Esophagus (tissue), 2 donors: ENCODE data around the gene POLA1. TPM values are rescaled to one million over a fixed set of nuclear protein-coding genes. Genes with fewer than 3 reads are reported as not detected.

Experiments used
- H3K27ac ChIP-seq, 2 donors: one replicate each; pipeline ENCODE4 v1.5.1; 2013; ENCODE audit warnings: low read depth in 2 of 2, mild to moderate bottlenecking in 2 of 2, inconsistent platforms in 1 of 2, low read length in 1 of 2, moderate library complexity in 1 of 2
- H3K27me3 ChIP-seq, 2 donors: one replicate each; pipeline ENCODE4 v1.6.1; 2013; ENCODE audit warnings: low read length in 2 of 2, control low read depth in 1 of 2, mild to moderate bottlenecking in 1 of 2; ENCODE audit not compliant: insufficient read depth in 2 of 2, control insufficient read depth in 1 of 2
- H3K36me3 ChIP-seq, 2 donors: one replicate each; pipeline ENCODE4 v1.6.1; 2013; ENCODE audit warnings: low read length in 1 of 2; ENCODE audit not compliant: control insufficient read depth in 2 of 2, insufficient read depth in 2 of 2
- H3K4me1 ChIP-seq, 2 donors: one replicate each; pipeline ENCODE4 v1.6.1; 2013; ENCODE audit warnings: low read length in 1 of 2; ENCODE audit not compliant: control insufficient read depth in 2 of 2, insufficient read depth in 2 of 2
- H3K4me3 ChIP-seq, 2 donors: one replicate each; pipeline ENCODE4 v1.5.1; 2013; ENCODE audit warnings: low read length in 2 of 2, mild to moderate bottlenecking in 2 of 2, low read depth in 1 of 2, moderate library complexity in 1 of 2
- H3K9me3 ChIP-seq, 2 donors: one replicate each; pipeline ENCODE4 v1.6.1; 2013; ENCODE audit warnings: mild to moderate bottlenecking in 2 of 2, low read depth in 1 of 2, low read length in 1 of 2, moderate library complexity in 1 of 2; ENCODE audit not compliant: control insufficient read depth in 2 of 2, insufficient read depth in 1 of 2
- WGBS, 2 donors: extraction: QIAGEN DNeasy Blood & Tissue Kit; methylation state at CpG; one replicate each; pipeline ENCODE4 v1.1.7; 2013; 5-methylcytosine and 5-hydroxymethylcytosine counted together
- polyA plus RNA-seq, 2 donors: library from polyadenylated mRNA; stranded (reverse); fragments of 200-250 nt; gene quantifications; one replicate each; pipeline ENCODE4 v1.2.3, GENCODE V29; 2013
- donor health status: healthy with polysubstance abuse.
- donor health status: Bipolar disorder and iron deficiency.

POLA1 gene
- polyA plus RNA-seq, 2 donors, result 2.8 to 4.5 TPM

GRCh38 chrX:25039036-25039435, 345.3 kb downstream of the POLA1 start:
- H3K4me1 ChIP-seq, result no peaks in the 10 kb centered on the region
- H3K9me3 ChIP-seq, result peaks cover 0 to 9% of the 10 kb centered on the region in 2 donors
- peaks cover 0 to 6% of the 10 kb centered on the region in 2 donors for H3K27me3 ChIP-seq
- 89 to 94% methylated on average over 10 of the region's 10 CpGs for WGBS, 2 donors
- no peak overlapping the region for H3K27ac ChIP-seq
- H3K36me3 ChIP-seq, result no peaks in the 10 kb centered on the region
- no peak overlapping the region for H3K4me3 ChIP-seq

- Histone ChIP-seq H3K36me3 (no peaks in the 10 kb centered on the region), H3K4me1 (no peaks in the 10 kb centered on the region), H3K9me3 (peaks cover 0 to 9% of the 10 kb centered on the region in 2 donors), H3K27me3 (peaks cover 0 to 2% of the 10 kb centered on the region in 2 donors), H3K27ac (no peak overlapping the region), H3K4me3 (no peak overlapping the region)
- WGBS, 2 donors, result 65 to 68% methylated on average over 1 of the region's 1 CpG
Observed at GRCh38 chrX:25043192-25043591, 349.5 kb downstream of the POLA1 start.

Other genes with a start within 250 kb of the POLA1 start
- 1 to 10 TPM; 1.9 to 2.6 TPM for gene PDK3, start 228.6 kb upstream of the POLA1 start, polyA plus RNA-seq
- gene PCYT1B, start 46.6 kb upstream of the POLA1 start, polyA plus RNA-seq, result under 1 TPM; 0.33 to 0.40 TPM